Choroid plexus epithelial cell (primary cell): ENCODE results near the gene SMC4.
"Not testable (repeated sequence)": the region's sequence is repeated elsewhere in the genome, so short reads cannot be mapped to it uniquely, and the experiment has no call there.

ENCODE experiments used
- DNase-seq: peaks from one replicate; pipeline ENCODE4 v3.0.0-alpha.2; 2010; ENCODE audit warnings: low read depth
- H3K4me3 ChIP-seq: 2 replicates; pipeline ENCODE4 v1.5.1; 2011; ENCODE audit warnings: low read depth, mild to moderate bottlenecking, control low read depth, low read length, moderate library complexity
- CTCF ChIP-seq: conservative IDR thresholded peaks from 2 replicates; pipeline ENCODE4 v1.5.1; 2011; ENCODE audit warnings: low read depth, mild to moderate bottlenecking, control low read depth, inconsistent platforms, low read length, moderate library complexity

Gene SMC4

GRCh38 chr3:160451602-160452001 is 52.2 kb downstream of the SMC4 start:
- no peak for DNase-seq
- TF ChIP-seq CTCF = no peak
- no peak overlapping the region for H3K4me3 ChIP-seq

GRCh38 chr3:160452251-160452650 is 52.8 kb downstream of the SMC4 start:
- not testable (repeated sequence) for DNase-seq

GRCh38 chr3:160454995-160455394 is 55.5 kb downstream of the SMC4 start:
- no peak overlapping the region for H3K4me3 ChIP-seq
- no peak for TF ChIP-seq CTCF
- DNase-seq = no peak

More at GRCh38 chr3:160452251-160452650, 52.8 kb downstream of the SMC4 start:
- not testable (repeated sequence) for H3K4me3 ChIP-seq

- no peak for DNase-seq
- H3K4me3 ChIP-seq = no peak overlapping the region
- TF ChIP-seq CTCF = no peak
Observed at GRCh38 chr3:160455846-160456245, 56.4 kb downstream of the SMC4 start.

GRCh38 chr3:160458151-160458550 is 58.7 kb downstream of the SMC4 start:
- no peak for TF ChIP-seq CTCF
- no peak overlapping the region for H3K4me3 ChIP-seq
- no peak for DNase-seq

GRCh38 chr3:160459450-160459970 is 60.1 kb downstream of the SMC4 start:
- H3K4me3 ChIP-seq = no peak overlapping the region
- DNase-seq = no peak
- no peak for TF ChIP-seq CTCF

GRCh38 chr3:160460033-160460432 is 60.6 kb downstream of the SMC4 start:
- DNase-seq = no peak
- no peak for TF ChIP-seq CTCF
- no peak overlapping the region for H3K4me3 ChIP-seq

GRCh38 chr3:160464321-160464720 is 64.9 kb downstream of the SMC4 start:
- no peak overlapping the region for H3K4me3 ChIP-seq
- TF ChIP-seq CTCF = no peak
- DNase-seq = no peak
